GM12873 (cell line): ENCODE results near the gene FARS2.

Experiments
- CTCF ChIP-seq: IDR thresholded peaks from 2 replicates; pipeline ENCODE4 v1.5.1; 2012; ENCODE audit warnings: low read depth, mild to moderate bottlenecking, moderate library complexity, low read length, control low read depth; ENCODE audit not compliant: insufficient read depth; ENCODE audit errors: missing control alignments

The FARS2 gene

DNA sequence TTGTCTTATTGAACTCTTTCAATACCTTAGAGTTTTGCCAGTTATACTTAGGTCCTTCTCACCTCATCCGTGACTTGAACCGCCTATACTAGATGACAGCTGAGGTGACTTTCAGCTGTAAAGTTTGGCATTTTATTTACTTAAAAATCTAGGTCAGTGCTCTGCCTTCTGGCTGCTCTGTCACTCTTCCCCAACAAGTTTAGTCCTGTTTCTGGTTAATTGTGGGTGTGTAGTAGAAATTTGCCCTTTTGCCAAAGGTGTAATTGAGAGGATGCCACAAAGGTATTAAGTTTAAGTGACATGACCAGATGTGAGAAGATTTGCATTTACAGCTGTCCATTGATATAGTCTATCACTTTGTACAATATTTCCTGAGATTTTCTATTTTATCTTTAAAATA, 106.2 kb downstream of the FARS2 start:
- TF ChIP-seq CTCF, result no peak

GRCh38 chr6:5373430-5373829, 112.1 kb downstream of the FARS2 start:
- TF ChIP-seq CTCF, result no peak

DNA sequence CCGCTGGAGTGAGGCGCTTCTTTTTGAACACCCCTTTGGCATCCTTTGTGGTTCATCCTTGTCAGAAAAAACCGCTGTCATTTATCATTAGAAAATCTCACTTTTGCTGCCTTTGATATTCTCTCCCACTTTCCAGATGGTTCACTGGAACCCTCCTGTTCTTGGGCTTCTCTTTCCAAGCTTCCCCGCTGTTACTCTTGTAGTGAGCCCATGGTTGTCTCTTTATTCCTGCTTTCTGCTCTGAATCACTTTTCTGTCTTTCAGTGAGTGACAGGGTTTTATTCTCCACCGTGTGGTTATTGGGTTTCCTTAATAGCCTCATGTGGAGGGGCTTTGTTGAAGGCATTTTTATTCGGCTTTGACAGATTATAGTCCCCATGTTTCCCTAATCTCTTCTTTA, 117.0 kb downstream of the FARS2 start:
- no peak for TF ChIP-seq CTCF

- TF ChIP-seq CTCF, result peak; percentile 85
These were observed 118.4 kb downstream of the FARS2 start for GRCh38 chr6:5379647-5380242.

GRCh38 chr6:5383856-5384255, 122.5 kb downstream of the FARS2 start:
- no peak for TF ChIP-seq CTCF

DNA sequence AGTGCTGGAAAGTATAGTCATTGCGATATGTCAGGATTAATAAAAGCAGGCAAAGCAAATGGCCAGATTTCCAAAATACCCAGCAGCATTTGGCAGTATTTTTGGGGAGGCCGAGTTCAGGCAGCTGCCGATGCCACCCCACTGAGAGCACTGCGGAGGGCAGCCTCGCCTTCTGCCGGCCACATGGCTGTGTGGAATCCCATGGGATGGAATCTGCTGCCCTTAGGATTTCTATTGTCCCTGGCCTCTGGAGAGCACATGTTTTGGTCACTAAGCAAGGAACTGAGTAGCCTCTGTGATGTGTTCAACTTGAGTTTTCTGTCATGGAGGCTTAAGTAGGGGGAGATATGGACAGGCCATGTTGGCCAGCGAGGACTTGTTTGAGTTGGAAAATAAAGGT, 123.0 kb downstream of the FARS2 start:
- TF ChIP-seq CTCF, result no peak

GRCh38 chr6:5388326-5388725, 127.0 kb downstream of the FARS2 start:
- no peak for TF ChIP-seq CTCF
